ENCODE data around the gene THRAP3.

DNA sequence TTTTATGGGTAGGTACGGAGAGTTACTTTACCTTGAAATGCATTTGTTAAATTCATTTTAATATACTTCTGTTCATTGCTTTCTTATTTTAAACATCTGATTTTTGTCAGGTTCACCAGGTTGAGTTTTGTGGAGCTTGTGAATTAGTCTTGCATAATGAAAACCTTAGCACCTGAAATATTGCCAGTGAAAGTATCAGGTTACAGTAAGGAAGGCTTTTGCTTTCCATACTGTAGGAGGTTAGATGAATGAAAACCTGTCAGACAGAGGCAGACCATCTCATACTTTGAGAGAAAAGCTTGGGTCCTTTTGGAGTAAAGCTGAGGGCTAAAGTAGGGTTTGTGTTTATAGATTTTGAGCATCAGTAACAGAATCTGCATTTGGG is 34.7 kb downstream of the THRAP3 start:
- TF ChIP-seq, protein P1, sequence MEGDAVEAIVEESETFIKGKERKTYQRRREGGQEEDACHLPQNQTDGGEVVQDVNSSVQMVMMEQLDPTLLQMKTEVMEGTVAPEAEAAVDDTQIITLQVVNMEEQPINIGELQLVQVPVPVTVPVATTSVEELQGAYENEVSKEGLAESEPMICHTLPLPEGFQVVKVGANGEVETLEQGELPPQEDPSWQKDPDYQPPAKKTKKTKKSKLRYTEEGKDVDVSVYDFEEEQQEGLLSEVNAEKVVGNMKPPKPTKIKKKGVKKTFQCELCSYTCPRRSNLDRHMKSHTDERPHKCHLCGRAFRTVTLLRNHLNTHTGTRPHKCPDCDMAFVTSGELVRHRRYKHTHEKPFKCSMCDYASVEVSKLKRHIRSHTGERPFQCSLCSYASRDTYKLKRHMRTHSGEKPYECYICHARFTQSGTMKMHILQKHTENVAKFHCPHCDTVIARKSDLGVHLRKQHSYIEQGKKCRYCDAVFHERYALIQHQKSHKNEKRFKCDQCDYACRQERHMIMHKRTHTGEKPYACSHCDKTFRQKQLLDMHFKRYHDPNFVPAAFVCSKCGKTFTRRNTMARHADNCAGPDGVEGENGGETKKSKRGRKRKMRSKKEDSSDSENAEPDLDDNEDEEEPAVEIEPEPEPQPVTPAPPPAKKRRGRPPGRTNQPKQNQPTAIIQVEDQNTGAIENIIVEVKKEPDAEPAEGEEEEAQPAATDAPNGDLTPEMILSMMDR (conservative IDR thresholded peaks at IDR 0.05), result no peak
- TF ChIP-seq EZH2 (IDR thresholded peaks at IDR 0.05; ENCODE audit: low read depth), result no peak
